ENCODE data around the gene BLID. TPM values are rescaled to one million over a fixed set of nuclear protein-coding genes. Genes with fewer than 3 reads are reported as not detected.

Gene BLID
- total RNA-seq, 1 experiment from 2014 or later = 2.0 TPM

- Histone ChIP-seq H3K9me3 (ENCODE audit: insufficient read depth, low read depth) (0 out of 2 replicates have a peak, but pooled peaks cover 3% of the 10 kb centered on the region), H3K9me2 (ENCODE audit: insufficient read depth) (peaks cover 5% of the 10 kb centered on the region; the same call in 1 of the 2 replicates), H3K4me1 (replicated peaks; ENCODE audit: insufficient read depth) (no peaks in the 10 kb centered on the region), H3K4me3 (no peak overlapping the region), H3K27me3 (ENCODE audit: insufficient read depth, low read depth) (no peaks in the 10 kb centered on the region), H3F3A (ENCODE audit: insufficient read depth, low read depth) (no peaks in the 10 kb centered on the region), H2AFZ (no peak overlapping the region), H3K4me2 (no peak overlapping the region), H4K20me1 (ENCODE audit: insufficient read depth) (peaks cover 6% of the 10 kb centered on the region; the same call in 1 of the 2 replicates), H3K36me3 (ENCODE audit: low read depth) (peaks cover 9% of the 10 kb centered on the region; the same call in 1 of the 2 replicates), H3K79me2 (ENCODE audit: low read depth) (no peaks in the 10 kb centered on the region), H3K27ac (no peak overlapping the region)
- CTCF ChIA-PET = no interaction called here
- no TSS peak for BruUV-seq (replicated peaks)
- intact Hi-C loops (cut with micrococcal nuclease; ENCODE audit: unreplicated experiment) = no loop called here
- POLR2A ChIA-PET (ENCODE audit: unreplicated experiment) = no interaction called here
- no peak for DNase-seq
- TF ChIP-seq EZH2 (IDR thresholded peaks at IDR 0.05; ENCODE audit: low read depth) = no peak
- TF ChIP-seq, protein P1, sequence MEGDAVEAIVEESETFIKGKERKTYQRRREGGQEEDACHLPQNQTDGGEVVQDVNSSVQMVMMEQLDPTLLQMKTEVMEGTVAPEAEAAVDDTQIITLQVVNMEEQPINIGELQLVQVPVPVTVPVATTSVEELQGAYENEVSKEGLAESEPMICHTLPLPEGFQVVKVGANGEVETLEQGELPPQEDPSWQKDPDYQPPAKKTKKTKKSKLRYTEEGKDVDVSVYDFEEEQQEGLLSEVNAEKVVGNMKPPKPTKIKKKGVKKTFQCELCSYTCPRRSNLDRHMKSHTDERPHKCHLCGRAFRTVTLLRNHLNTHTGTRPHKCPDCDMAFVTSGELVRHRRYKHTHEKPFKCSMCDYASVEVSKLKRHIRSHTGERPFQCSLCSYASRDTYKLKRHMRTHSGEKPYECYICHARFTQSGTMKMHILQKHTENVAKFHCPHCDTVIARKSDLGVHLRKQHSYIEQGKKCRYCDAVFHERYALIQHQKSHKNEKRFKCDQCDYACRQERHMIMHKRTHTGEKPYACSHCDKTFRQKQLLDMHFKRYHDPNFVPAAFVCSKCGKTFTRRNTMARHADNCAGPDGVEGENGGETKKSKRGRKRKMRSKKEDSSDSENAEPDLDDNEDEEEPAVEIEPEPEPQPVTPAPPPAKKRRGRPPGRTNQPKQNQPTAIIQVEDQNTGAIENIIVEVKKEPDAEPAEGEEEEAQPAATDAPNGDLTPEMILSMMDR (conservative IDR thresholded peaks at IDR 0.05) = no peak
These were observed 17.6 kb downstream of the BLID start for GRCh38 chr11:122098261-122098980.

- Histone ChIP-seq H3K27ac (no peak overlapping the region), H3K4me1 (replicated peaks; ENCODE audit: insufficient read depth) (no peaks in the 10 kb centered on the region), H3K9me3 (ENCODE audit: insufficient read depth, low read depth) (0 out of 2 replicates have a peak, but pooled peaks cover 3% of the 10 kb centered on the region), H4K20me1 (ENCODE audit: insufficient read depth) (peaks cover 6% of the 10 kb centered on the region; the same call in 1 of the 2 replicates), H3K4me3 (no peak overlapping the region), H3K4me2 (no peak overlapping the region), H3K9me2 (ENCODE audit: insufficient read depth) (peaks cover 5% of the 10 kb centered on the region; the same call in 1 of the 2 replicates), H3K79me2 (ENCODE audit: low read depth) (no peaks in the 10 kb centered on the region), H3K36me3 (ENCODE audit: low read depth) (peaks cover 9% of the 10 kb centered on the region; the same call in 1 of the 2 replicates), H3F3A (ENCODE audit: insufficient read depth, low read depth) (no peaks in the 10 kb centered on the region), H2AFZ (no peak overlapping the region), H3K27me3 (ENCODE audit: insufficient read depth, low read depth) (no peaks in the 10 kb centered on the region)
- no peak for DNase-seq
- CTCF ChIA-PET = no interaction called here
- intact Hi-C loops (cut with micrococcal nuclease; ENCODE audit: unreplicated experiment) = no loop called here
- POLR2A ChIA-PET (ENCODE audit: unreplicated experiment) = no interaction called here
- TF ChIP-seq, protein P1 (conservative IDR thresholded peaks at IDR 0.05) = no peak
- no peak for TF ChIP-seq EZH2 (IDR thresholded peaks at IDR 0.05; ENCODE audit: low read depth)
- BruUV-seq (replicated peaks) = no TSS peak
These were observed 18.5 kb downstream of the BLID start for GRCh38 chr11:122097419-122098001.

DNA sequence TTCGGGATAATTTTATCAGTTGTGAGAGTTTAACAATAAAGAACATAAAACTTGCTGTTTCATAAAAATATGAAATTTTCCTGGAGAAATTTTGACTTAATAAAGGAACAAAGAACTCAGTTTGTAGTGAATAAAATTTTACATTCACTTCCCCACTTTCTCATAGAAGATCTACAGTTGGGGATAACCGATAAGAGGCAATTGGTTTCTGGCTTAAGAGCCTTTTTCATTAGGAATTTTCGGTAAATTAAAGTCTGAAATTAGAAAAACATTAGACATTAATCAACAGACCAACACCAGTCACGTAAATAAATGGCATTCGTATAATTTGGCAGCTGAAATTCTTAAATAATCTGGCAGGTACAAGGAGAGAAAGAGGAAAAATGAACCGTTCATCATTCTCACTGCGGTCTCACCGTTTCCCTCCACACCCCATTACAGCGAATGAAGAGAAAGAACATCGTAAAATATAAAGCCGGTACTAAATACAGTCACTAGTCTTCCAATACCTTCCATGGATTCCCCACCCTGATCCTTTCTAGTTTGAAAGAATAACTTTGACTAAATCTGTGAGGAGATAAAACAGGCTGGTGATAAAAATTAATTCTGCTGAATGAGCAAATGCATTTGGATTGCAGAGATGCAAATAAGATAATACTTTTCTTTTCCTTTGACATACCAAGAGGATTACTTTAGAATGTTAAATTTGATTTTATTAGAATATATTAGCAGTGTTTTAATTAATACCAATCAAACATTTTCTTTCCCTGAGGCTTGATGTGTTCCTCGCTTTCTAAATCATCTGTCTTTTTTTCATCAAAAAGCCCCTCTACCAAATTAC, 19.5 kb downstream of the BLID start:
- H3K79me2 ChIP-seq (ENCODE audit: low read depth) = no peaks in the 10 kb centered on the region

More for the DNA sequence above, 19.5 kb downstream of the BLID start:
- H3K36me3 ChIP-seq (ENCODE audit: low read depth) = peaks cover 9% of the 10 kb centered on the region; the same call in 1 of the 2 replicates
- DNase-seq = no peak
- ChIA-PET POLR2A (ENCODE audit: unreplicated experiment) (interaction anchor here (0.6 kb wide), 1 partner anchor 1086 kb away, joined by 12 read pairs; no protein-coding TSS in a partner anchor), CTCF (no interaction called here)
- H3F3A ChIP-seq (ENCODE audit: insufficient read depth, low read depth) = no peaks in the 10 kb centered on the region
- TF ChIP-seq, protein P1 (conservative IDR thresholded peaks at IDR 0.05) = no peak
- no peak for TF ChIP-seq EZH2 (IDR thresholded peaks at IDR 0.05; ENCODE audit: low read depth)
- BruUV-seq (replicated peaks) = no TSS peak
- H4K20me1 ChIP-seq (ENCODE audit: insufficient read depth) = peaks cover 6% of the 10 kb centered on the region; the same call in 1 of the 2 replicates
- no peaks in the 10 kb centered on the region for H3K4me1 ChIP-seq (replicated peaks; ENCODE audit: insufficient read depth)
- H3K4me3 ChIP-seq = no peak overlapping the region
- intact Hi-C loops (cut with micrococcal nuclease; ENCODE audit: unreplicated experiment) = no loop called here
- no peak overlapping the region for H2AFZ ChIP-seq
- H3K4me2 ChIP-seq = no peak overlapping the region
- H3K27me3 ChIP-seq (ENCODE audit: insufficient read depth, low read depth) = no peaks in the 10 kb centered on the region
- H3K9me2 ChIP-seq (ENCODE audit: insufficient read depth) = peaks cover 5% of the 10 kb centered on the region; the same call in 1 of the 2 replicates
- no peak overlapping the region for H3K27ac ChIP-seq
- 0 out of 2 replicates have a peak, but pooled peaks cover 3% of the 10 kb centered on the region for H3K9me3 ChIP-seq (ENCODE audit: insufficient read depth, low read depth)

Data from PC-9 (cell line).